Prostate gland (tissue), 2 donors: ENCODE measurements around the gene TOP2A.

Source experiments
- POLR2AphosphoS5 ChIP-seq: sonication (generic); formaldehyde crosslinking; IDR thresholded peaks from one replicate; pipeline ENCODE4 v1.6.1; 2017; ENCODE audit warnings: antibody characterized with exemption
- TF ChIP-seq, protein P1 (sequence below), 4 experiments: fragments of 200-600 bp in 2 of 4; fragments of 450-650 bp in 2 of 4; sonication (generic) in 2 of 4; IDR thresholded peaks; 1 replicate in 3 of 4; 2 replicates in 1 of 4; pipeline ENCODE4 v1.5.1; 2016 to 2019; ENCODE audit warnings: antibody characterized with exemption in 4 of 4, mild to moderate bottlenecking in 2 of 4, moderate library complexity in 2 of 4

DNA sequence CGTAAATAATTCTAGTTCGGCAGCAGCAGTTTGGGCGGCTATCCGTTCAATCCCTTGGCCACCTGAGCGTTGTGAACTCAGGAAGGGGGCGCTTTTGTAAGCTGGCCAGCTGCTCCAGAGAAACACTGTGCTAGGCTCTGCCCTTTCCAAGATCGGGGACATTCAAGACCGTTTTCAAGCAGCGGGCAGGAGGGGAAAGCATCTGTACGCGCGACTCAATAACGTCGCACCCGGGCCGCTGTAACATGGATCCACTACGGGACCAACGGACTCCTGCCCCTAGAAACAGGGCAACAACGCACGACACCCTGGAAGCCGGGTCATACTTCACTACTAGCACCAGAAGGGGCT is 463 bp downstream of the TOP2A start:
- TF ChIP-seq, protein P1, sequence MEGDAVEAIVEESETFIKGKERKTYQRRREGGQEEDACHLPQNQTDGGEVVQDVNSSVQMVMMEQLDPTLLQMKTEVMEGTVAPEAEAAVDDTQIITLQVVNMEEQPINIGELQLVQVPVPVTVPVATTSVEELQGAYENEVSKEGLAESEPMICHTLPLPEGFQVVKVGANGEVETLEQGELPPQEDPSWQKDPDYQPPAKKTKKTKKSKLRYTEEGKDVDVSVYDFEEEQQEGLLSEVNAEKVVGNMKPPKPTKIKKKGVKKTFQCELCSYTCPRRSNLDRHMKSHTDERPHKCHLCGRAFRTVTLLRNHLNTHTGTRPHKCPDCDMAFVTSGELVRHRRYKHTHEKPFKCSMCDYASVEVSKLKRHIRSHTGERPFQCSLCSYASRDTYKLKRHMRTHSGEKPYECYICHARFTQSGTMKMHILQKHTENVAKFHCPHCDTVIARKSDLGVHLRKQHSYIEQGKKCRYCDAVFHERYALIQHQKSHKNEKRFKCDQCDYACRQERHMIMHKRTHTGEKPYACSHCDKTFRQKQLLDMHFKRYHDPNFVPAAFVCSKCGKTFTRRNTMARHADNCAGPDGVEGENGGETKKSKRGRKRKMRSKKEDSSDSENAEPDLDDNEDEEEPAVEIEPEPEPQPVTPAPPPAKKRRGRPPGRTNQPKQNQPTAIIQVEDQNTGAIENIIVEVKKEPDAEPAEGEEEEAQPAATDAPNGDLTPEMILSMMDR (IDR thresholded peaks at IDR 0.05) = no peak
- TF ChIP-seq POLR2AphosphoS5 = no peak
